Mesendoderm (in vitro differentiated cells): ENCODE measurements around the gene KCNG3.
"Not testable (repeated sequence)": the region's sequence is repeated elsewhere in the genome, so short reads cannot be mapped to it uniquely, and the experiment has no call there.

Experiments used
- DNase-seq: peaks from one replicate; pipeline ENCODE4 v3.0.0; 2013
- H2AK5ac ChIP-seq: 2 replicates; pipeline ENCODE4 v1.6.1; 2013; ENCODE audit warnings: low read length, inconsistent platforms
- H2BK120ac ChIP-seq: 2 replicates; pipeline ENCODE4 v1.6.1; 2013; ENCODE audit warnings: low read depth, mild to moderate bottlenecking, low read length, moderate library complexity, mixed read lengths
- H2BK15ac ChIP-seq: replicated peaks from 2 replicates; pipeline ENCODE4 v1.6.1; 2013; ENCODE audit warnings: low read depth, mild to moderate bottlenecking, moderate library complexity
- H2BK5ac ChIP-seq: 2 replicates; pipeline ENCODE4 v1.6.1; 2013; ENCODE audit warnings: low read length, inconsistent platforms
- H3K18ac ChIP-seq: 2 replicates; pipeline ENCODE4 v1.6.1; 2013; ENCODE audit warnings: mild to moderate bottlenecking, low read length, mixed read lengths
- H3K23ac ChIP-seq: one replicate; pipeline ENCODE4 v1.6.1; 2013; ENCODE audit warnings: low read length
- H3K27ac ChIP-seq: 2 replicates; pipeline ENCODE4 v1.5.1; 2013; ENCODE audit warnings: low read depth, mild to moderate bottlenecking, inconsistent platforms, low read length, moderate library complexity
- H3K27me3 ChIP-seq: 2 replicates; pipeline ENCODE4 v1.6.1; 2013; ENCODE audit warnings: low read length, control low read depth, mild to moderate bottlenecking, inconsistent platforms; ENCODE audit not compliant: insufficient read depth, poor library complexity
- H3K36me3 ChIP-seq: 2 replicates; pipeline ENCODE4 v1.6.1; 2013; ENCODE audit warnings: low read length, inconsistent platforms; ENCODE audit not compliant: control insufficient read depth, insufficient read depth
- H3K4ac ChIP-seq: one replicate; pipeline ENCODE4 v1.6.1; 2013; ENCODE audit warnings: low read depth, mild to moderate bottlenecking, low read length, moderate library complexity
- H3K4me1 ChIP-seq: 2 replicates; pipeline ENCODE4 v1.6.1; 2013; ENCODE audit warnings: low read depth, low read length, inconsistent platforms; ENCODE audit not compliant: control insufficient read depth
- H3K4me2 ChIP-seq: 2 replicates; pipeline ENCODE4 v1.6.1; 2013; ENCODE audit warnings: low read length
- H3K4me3 ChIP-seq: 2 replicates; pipeline ENCODE4 v1.5.1; 2013; ENCODE audit warnings: mild to moderate bottlenecking, low read length
- H3K56ac ChIP-seq: one replicate; pipeline ENCODE4 v1.6.1; 2013; ENCODE audit warnings: low read length
- H3K79me1 ChIP-seq: 2 replicates; pipeline ENCODE4 v1.6.1; 2013; ENCODE audit warnings: low read length, inconsistent platforms
- H3K79me2 ChIP-seq: 2 replicates; pipeline ENCODE4 v1.6.1; 2013; ENCODE audit warnings: mild to moderate bottlenecking, low read length; ENCODE audit not compliant: control insufficient read depth, insufficient read depth
- H3K9ac ChIP-seq: 2 replicates; pipeline ENCODE4 v1.6.1; 2013; ENCODE audit warnings: low read length, inconsistent platforms
- H4K5ac ChIP-seq: one replicate; pipeline ENCODE4 v1.6.1; 2013; ENCODE audit warnings: low read length
- H4K8ac ChIP-seq: one replicate; pipeline ENCODE4 v1.6.1; 2013; ENCODE audit warnings: low read depth, mild to moderate bottlenecking, control low read depth, low read length, moderate library complexity
- WGBS: extraction: QIAGEN DNeasy Blood & Tissue Kit; methylation state at CpG from one replicate; pipeline ENCODE4 v1.1.7; 2013; ENCODE audit warnings: low lambda C conversion rate, missing lambda C conversion rate; ENCODE audit not compliant: insufficient coverage; ENCODE audit errors: extremely low coverage; 5-methylcytosine and 5-hydroxymethylcytosine counted together

KCNG3 gene

DNA sequence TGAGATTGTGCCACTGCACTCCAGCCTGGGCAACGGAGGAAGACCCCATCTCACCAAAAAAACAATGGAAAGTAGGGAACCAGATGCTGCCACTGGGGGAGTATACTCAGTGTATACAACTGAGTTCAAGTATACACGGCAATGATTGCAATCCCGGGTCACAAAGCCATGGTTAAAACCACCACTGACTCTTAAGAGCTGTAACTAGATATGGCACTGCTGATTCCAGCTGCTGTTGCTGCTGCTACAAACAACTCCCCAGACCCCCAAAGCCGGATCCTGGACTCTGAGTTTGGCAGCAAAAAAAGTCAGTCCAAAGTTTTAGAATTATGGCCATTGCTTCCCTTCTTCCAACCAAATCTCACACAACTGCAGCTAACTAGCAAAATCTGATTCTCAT is 89.1 kb downstream of the KCNG3 start:
- H3K27me3 ChIP-seq: no peaks in the 10 kb centered on the region
- H3K23ac ChIP-seq: no peak overlapping the region
- DNase-seq: no peak
- H3K79me2 ChIP-seq: no peaks in the 10 kb centered on the region
- no peaks in the 10 kb centered on the region for H3K79me1 ChIP-seq
- H3K36me3 ChIP-seq: no peaks in the 10 kb centered on the region
- no CpG with 5 or more reads among the region's 4 CpGs for WGBS
- no peaks in the 10 kb centered on the region for H3K4me1 ChIP-seq
- H3K56ac ChIP-seq: no peak overlapping the region
- H3K4me3 ChIP-seq: no peak overlapping the region
- H2BK120ac ChIP-seq: no peak overlapping the region
- H3K4ac ChIP-seq: no peak overlapping the region
- H3K18ac ChIP-seq: no peak overlapping the region
- H4K5ac ChIP-seq: no peak overlapping the region
- no peak overlapping the region for H3K27ac ChIP-seq
- H2BK15ac ChIP-seq: no peak overlapping the region
- H2BK5ac ChIP-seq: no peak overlapping the region
- no peak overlapping the region for H3K4me2 ChIP-seq
- H3K9ac ChIP-seq: no peak overlapping the region
- no peak overlapping the region for H4K8ac ChIP-seq
- no peak overlapping the region for H2AK5ac ChIP-seq

DNA sequence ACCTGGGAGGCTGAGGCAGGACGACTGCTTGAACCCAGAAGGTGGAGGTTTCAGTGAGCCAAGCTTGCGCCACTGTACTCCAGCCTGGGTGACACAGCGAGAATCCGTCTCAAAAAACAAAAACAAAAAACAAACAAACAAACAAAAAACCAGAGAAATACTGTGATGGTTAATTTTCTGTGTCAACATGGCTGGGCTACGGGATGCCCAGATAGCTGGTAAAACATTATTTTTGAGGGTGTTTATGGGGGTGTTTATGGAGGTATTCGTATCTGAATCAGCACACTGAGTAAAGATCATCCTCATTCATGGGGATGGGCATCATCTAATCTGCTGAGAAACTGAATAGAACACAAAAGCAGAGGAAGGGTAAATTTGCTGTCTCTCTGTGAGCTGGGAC is 92.0 kb downstream of the KCNG3 start:
- Histone ChIP-seq H3K4me3 (no peak overlapping the region), H3K36me3 (no peaks in the 10 kb centered on the region), H3K4ac (no peak overlapping the region), H3K4me1 (no peaks in the 10 kb centered on the region), H3K27me3 (no peaks in the 10 kb centered on the region), H3K9ac (no peak overlapping the region), H2BK120ac (no peak overlapping the region), H3K18ac (no peak overlapping the region), H3K4me2 (no peak overlapping the region), H3K27ac (no peak overlapping the region), H3K79me1 (no peaks in the 10 kb centered on the region), H4K8ac (no peak overlapping the region), H4K5ac (no peak overlapping the region), H2BK15ac (no peak overlapping the region), H2BK5ac (no peak overlapping the region), H3K23ac (no peak overlapping the region), H2AK5ac (no peak overlapping the region), H3K79me2 (no peaks in the 10 kb centered on the region), H3K56ac (no peak overlapping the region)
- DNase-seq: no peak
- no CpG with 5 or more reads among the region's 6 CpGs for WGBS

- H2BK120ac ChIP-seq, H3K9ac ChIP-seq: not testable (repeated sequence)
- WGBS: no CpG with 5 or more reads among the region's 11 CpGs
Observed at GRCh38 chr2:42398052-42398451, 95.7 kb downstream of the KCNG3 start.

DNA sequence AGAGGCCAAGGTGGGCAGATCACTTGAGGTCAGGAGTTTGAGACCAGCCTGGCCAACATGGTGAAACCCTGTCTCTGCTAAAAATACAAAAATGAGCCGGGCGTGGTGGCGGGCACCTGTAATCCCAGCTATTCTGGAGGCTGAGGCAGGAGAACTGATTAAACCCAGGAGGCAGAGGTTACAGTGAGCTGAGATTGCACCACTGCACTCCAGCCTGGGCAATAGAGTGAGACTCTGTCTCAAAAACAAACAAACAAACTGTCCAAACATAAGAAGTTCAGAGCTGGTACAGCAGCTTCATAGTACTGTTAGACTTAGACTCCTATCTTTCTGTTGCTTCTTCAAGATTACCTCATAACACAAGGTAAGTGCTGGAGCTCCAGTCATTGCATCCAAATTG is 100.5 kb downstream of the KCNG3 start:
- H3K36me3 ChIP-seq, H3K4me1 ChIP-seq, DNase-seq, H4K8ac ChIP-seq, H3K56ac ChIP-seq, H2BK120ac ChIP-seq, H3K23ac ChIP-seq, H2BK5ac ChIP-seq, H3K79me1 ChIP-seq, H3K27ac ChIP-seq, H2AK5ac ChIP-seq, H3K18ac ChIP-seq, H4K5ac ChIP-seq, H3K4me3 ChIP-seq, H3K9ac ChIP-seq, H3K4me2 ChIP-seq, H3K79me2 ChIP-seq, H3K4ac ChIP-seq, H3K27me3 ChIP-seq, H2BK15ac ChIP-seq: not testable (repeated sequence)
- WGBS: no CpG with 5 or more reads among the region's 3 CpGs

More at GRCh38 chr2:42398052-42398451, 95.7 kb downstream of the KCNG3 start:
- not testable (repeated sequence) for H3K4me1 ChIP-seq, H3K4me2 ChIP-seq, H3K27ac ChIP-seq, H3K23ac ChIP-seq, H3K27me3 ChIP-seq, H3K79me1 ChIP-seq, H4K8ac ChIP-seq, H4K5ac ChIP-seq, H3K4ac ChIP-seq, H3K36me3 ChIP-seq, H2BK15ac ChIP-seq, H3K79me2 ChIP-seq, H3K4me3 ChIP-seq, H2BK5ac ChIP-seq, DNase-seq, H2AK5ac ChIP-seq, H3K56ac ChIP-seq, H3K18ac ChIP-seq

DNA sequence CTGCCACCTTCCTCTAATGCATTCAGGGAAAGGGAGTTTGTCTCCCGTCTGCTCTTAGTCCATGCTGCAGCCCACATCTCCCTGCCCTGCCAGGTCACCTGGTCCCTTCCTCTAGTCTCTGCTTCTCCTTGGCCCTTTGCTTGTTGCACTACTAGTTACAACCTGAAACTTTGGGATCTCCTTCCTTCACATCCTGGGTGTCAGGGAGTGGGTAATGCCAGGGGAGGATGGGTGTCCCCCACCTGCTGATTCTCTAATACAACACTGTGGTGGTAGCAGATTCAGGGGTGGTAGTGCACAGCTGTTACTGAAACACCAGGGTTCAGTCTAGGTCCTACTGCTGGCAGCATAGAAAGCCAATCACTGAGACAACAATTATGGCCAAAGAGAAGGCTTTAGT is 101.6 kb downstream of the KCNG3 start:
- no peak overlapping the region for H4K5ac ChIP-seq
- H2BK120ac ChIP-seq: no peak overlapping the region
- no peaks in the 10 kb centered on the region for H3K4me1 ChIP-seq
- no peak overlapping the region for H3K4me3 ChIP-seq
- no peak overlapping the region for H3K18ac ChIP-seq
- H2BK5ac ChIP-seq: no peak overlapping the region
- H4K8ac ChIP-seq: no peak overlapping the region
- no CpG with 5 or more reads among the region's 1 CpG for WGBS
- H3K36me3 ChIP-seq: no peaks in the 10 kb centered on the region
- H3K79me2 ChIP-seq: no peaks in the 10 kb centered on the region
- H2AK5ac ChIP-seq: no peak overlapping the region
- H3K27ac ChIP-seq: no peak overlapping the region
- no peak overlapping the region for H3K4ac ChIP-seq
- no peak overlapping the region for H2BK15ac ChIP-seq
- H3K23ac ChIP-seq: no peak overlapping the region
- H3K79me1 ChIP-seq: no peaks in the 10 kb centered on the region
- H3K4me2 ChIP-seq: no peak overlapping the region
- DNase-seq: no peak
- H3K56ac ChIP-seq: no peak overlapping the region
- H3K27me3 ChIP-seq: no peaks in the 10 kb centered on the region
- H3K9ac ChIP-seq: no peak overlapping the region
